HepG2 (cell line): Measurements from ENCODE around the gene FAM181A. TPM values are rescaled to one million over a fixed set of nuclear protein-coding genes. Genes with fewer than 3 reads are reported as not detected.

ENCODE experiments used
- BHLHE40 ChIP-seq: IDR thresholded peaks from 2 replicates; pipeline ENCODE4 v1.6.1; 2011; ENCODE audit warnings: low read length, improper control_type of control experiment
- BORCS8-MEF2B ChIP-seq: sonication (generic); formaldehyde crosslinking; IDR thresholded peaks from 2 replicates; pipeline ENCODE4 v1.8.0; 2022; ENCODE audit warnings: mild to moderate bottlenecking, missing genetic modification reagents
- CHCHD3 ChIP-seq: sonication (generic); formaldehyde crosslinking; IDR thresholded peaks from 2 replicates; pipeline ENCODE4 v1.8.0; 2022; ENCODE audit warnings: mild to moderate bottlenecking, missing genetic modification reagents, moderate library complexity
- ELF3 ChIP-seq: IDR thresholded peaks from 2 replicates; pipeline ENCODE4 v1.6.1; 2016; ENCODE audit warnings: missing genetic modification reagents, missing compliant biosample characterization
- ETV6 ChIP-seq: sonication (generic); formaldehyde crosslinking; conservative IDR thresholded peaks from 2 replicates; pipeline ENCODE4 v1.4.0; 2020; ENCODE audit warnings: missing genetic modification reagents
- FOXJ3 ChIP-seq: sonication (generic); formaldehyde crosslinking; IDR thresholded peaks from 2 replicates; pipeline ENCODE4 v1.4.0; 2020; ENCODE audit warnings: missing genetic modification reagents, mild to moderate bottlenecking, borderline replicate concordance
- HMGA1 ChIP-seq: sonication (generic); formaldehyde crosslinking; conservative IDR thresholded peaks from 2 replicates; pipeline ENCODE4 v1.4.0; 2020; ENCODE audit warnings: missing genetic modification reagents
- MED1 ChIP-seq: sonication (generic); formaldehyde crosslinking; IDR thresholded peaks from 2 replicates; pipeline ENCODE4 v1.4.0; 2020; ENCODE audit warnings: missing genetic modification reagents
- MIER2 ChIP-seq: IDR thresholded peaks from 2 replicates; pipeline ENCODE4 v1.6.1; 2016; ENCODE audit warnings: missing biosample characterization, missing genetic modification reagents
- NCOA1 ChIP-seq: sonication (generic); formaldehyde crosslinking; IDR thresholded peaks from 2 replicates; pipeline ENCODE4 v1.9.0; 2021; ENCODE audit warnings: missing genetic modification reagents
- PRDM10 ChIP-seq: sonication (generic); formaldehyde crosslinking; IDR thresholded peaks from 2 replicates; pipeline ENCODE4 v1.4.0; 2020; ENCODE audit warnings: low read depth, missing genetic modification reagents
- SIN3A ChIP-seq: IDR thresholded peaks from 2 replicates; pipeline ENCODE4 v1.6.1; 2011; ENCODE audit warnings: low read depth, mild to moderate bottlenecking, control low read depth, low read length, borderline replicate concordance
- SP1 ChIP-seq, 2 experiments: fragments of 450-650 bp in 1 of 2; sonication (generic) in 1 of 2; formaldehyde crosslinking in 1 of 2; IDR thresholded peaks; 2 replicates each; pipeline versions ENCODE4 v1.4.0 to v1.6.1; 2016 to 2020; ENCODE audit warnings: missing genetic modification reagents in 1 of 2
- TEAD3 ChIP-seq: optimal IDR thresholded peaks from 2 replicates; pipeline ENCODE3; 2016; ENCODE audit warnings: borderline replicate concordance
- THAP7 ChIP-seq: sonication (generic); formaldehyde crosslinking; IDR thresholded peaks from 2 replicates; pipeline ENCODE4 v1.8.1; 2023; ENCODE audit warnings: mild to moderate bottlenecking, missing genetic modification reagents
- YEATS2 ChIP-seq: sonication (generic); formaldehyde crosslinking; IDR thresholded peaks from 2 replicates; pipeline ENCODE4 v1.4.0; 2020; ENCODE audit warnings: missing genetic modification reagents, borderline replicate concordance
- ZMYM3 ChIP-seq: sonication (generic); formaldehyde crosslinking; IDR thresholded peaks from 2 replicates; pipeline ENCODE4 v1.5.1; 2020; ENCODE audit warnings: mild to moderate bottlenecking, missing genetic modification reagents
- ZNF292 ChIP-seq: sonication (generic); formaldehyde crosslinking; IDR thresholded peaks from 2 replicates; pipeline ENCODE4 v1.8.1; 2022; ENCODE audit warnings: mild to moderate bottlenecking, low read depth, missing genetic modification reagents, borderline replicate concordance
- ZNF441 ChIP-seq: sonication (generic); formaldehyde crosslinking; IDR thresholded peaks from 2 replicates; pipeline ENCODE4 v1.7.0; 2021; ENCODE audit warnings: missing genetic modification reagents, borderline replicate concordance
- ZNF484 ChIP-seq: sonication (generic); formaldehyde crosslinking; IDR thresholded peaks from 2 replicates; pipeline ENCODE4 v1.5.1; 2020; ENCODE audit warnings: mild to moderate bottlenecking, low read depth, missing genetic modification reagents, borderline replicate concordance
- ZNF496 ChIP-seq: sonication (generic); formaldehyde crosslinking; IDR thresholded peaks from 2 replicates; pipeline ENCODE4 v1.8.1; 2023; ENCODE audit warnings: mild to moderate bottlenecking, moderate library complexity, missing genetic modification reagents; ENCODE audit not compliant: insufficient replicate concordance
- ZNF501 ChIP-seq: sonication (generic); formaldehyde crosslinking; IDR thresholded peaks from 2 replicates; pipeline ENCODE4 v1.5.1; 2020; ENCODE audit warnings: mild to moderate bottlenecking, moderate library complexity, missing genetic modification reagents
- ZNF672 ChIP-seq: sonication (generic); formaldehyde crosslinking; IDR thresholded peaks from 2 replicates; pipeline ENCODE4 v1.8.1; 2022; ENCODE audit warnings: missing genetic modification reagents
- ZNF703 ChIP-seq: sonication (generic); formaldehyde crosslinking; IDR thresholded peaks from 2 replicates; pipeline ENCODE4 v1.5.1; 2020; ENCODE audit warnings: missing genetic modification reagents, mild to moderate bottlenecking, moderate library complexity, borderline replicate concordance
- ZSCAN20 ChIP-seq: sonication (generic); formaldehyde crosslinking; IDR thresholded peaks from 2 replicates; pipeline ENCODE4 v1.4.0; 2020; ENCODE audit warnings: missing genetic modification reagents, mild to moderate bottlenecking, borderline replicate concordance
- ZSCAN30 ChIP-seq: sonication (generic); formaldehyde crosslinking; IDR thresholded peaks from 2 replicates; pipeline ENCODE4 v1.5.0; 2020; ENCODE audit warnings: mild to moderate bottlenecking, missing genetic modification reagents
- ZSCAN31 ChIP-seq: sonication (generic); formaldehyde crosslinking; IDR thresholded peaks from 2 replicates; pipeline ENCODE4 v1.5.0; 2020; ENCODE audit warnings: low read depth, mild to moderate bottlenecking, missing genetic modification reagents
- polyA plus RNA-seq, 8 experiments: library from polyadenylated mRNA; depleted of rRNA in 3 of 8; stranded (reverse) in 7 of 8; unstranded in 1 of 8; fragments of >200 nt; fragmentation: Illumina TruSeq in 4 of 8; extraction: Trizol in 4 of 8; gene quantifications; 2 replicates each; pipeline versions ENCODE4 v1.2.1 to v1.2.3, GENCODE V29; 2011 to 2016; ENCODE audit warnings: low read depth in 4 of 8, missing spikeins in 1 of 8, mixed read lengths in 1 of 8; ENCODE audit not compliant: insufficient read depth in 1 of 8
- total RNA-seq, 5 experiments: library from RNA; depleted of rRNA; stranded (reverse); fragments of >200 nt; fragmentation: Illumina TruSeq; extraction: Trizol; gene quantifications; 2 replicates each; pipeline ENCODE4 v1.2.3, GENCODE V29; 2016; ENCODE audit warnings: low read depth in 1 of 5

The FAM181A gene
- total and polyA plus RNA-seq, 2 of the 13 experiments (the other 11 are each of a cell fraction or from before 2014, with no cell fraction given): 1.1 to 1.5 TPM

GRCh38 chr14:93959239-93960107 is 32.3 kb downstream of the FAM181A start (continued):
- TF ChIP-seq THAP7 (CRISPR knock-in tag) (peak; percentile 26; the same call in 1 of the 2 replicates), BORCS8-MEF2B (CRISPR knock-in tag) (no peak; the same call in 1 of the 2 replicates), FOXJ3 (CRISPR knock-in tag) (peak; percentile 83; the same call in 1 of the 2 replicates), ZSCAN20 (CRISPR knock-in tag) (0 out of 2 replicates have a peak, but pooled peaks have one; percentile 59), YEATS2 (peak; percentile 81; the same call in 1 of the 2 replicates), ZNF501 (CRISPR knock-in tag) (peak; percentile 73), PRDM10 (peak; percentile 46; the same call in 1 of the 2 replicates), ZNF441 (no peak), ZMYM3 (CRISPR knock-in tag) (peak; percentile 84), ZNF703 (CRISPR knock-in tag) (peak; percentile 96), ZNF292 (CRISPR knock-in tag) (peak; percentile 99), MIER2 (peak; percentile 82; the same call in 1 of the 2 replicates), SIN3A (no peak), ZNF496 (no peak), TEAD3 (CRISPR knock-in tag) (peak; percentile 92), ZSCAN30 (CRISPR knock-in tag) (peak; percentile 81), MED1 (CRISPR knock-in tag) (peak; percentile 98), ETV6 (CRISPR knock-in tag) (0 out of 2 replicates have a peak, but pooled peaks have one; percentile 58), ZNF672 (CRISPR knock-in tag) (no peak), ZSCAN31 (CRISPR knock-in tag) (0 out of 2 replicates have a peak, but pooled peaks have one; percentile 60), HMGA1 (CRISPR knock-in tag) (no peak), CHCHD3 (CRISPR knock-in tag) (no peak), BHLHE40 (peak; percentile 82), ZNF484 (no peak), SP1 (IDR thresholded peaks at IDR 0.05) (no peak), SP1 (CRISPR knock-in tag; IDR thresholded peaks at IDR 0.05) (peak; percentile 46; the same call in 1 of the 2 replicates), NCOA1 (CRISPR knock-in tag) (no peak), ELF3 (CRISPR knock-in tag) (peak; percentile 91)
